Keratinocyte (primary cell): ENCODE measurements around the gene SLC1A2. TPM values are rescaled to one million over a fixed set of nuclear protein-coding genes. Genes with fewer than 3 reads are reported as not detected.

ENCODE experiments used
- DNase-seq: peaks from one replicate; pipeline ENCODE4 v3.0.0-alpha.2; 2011; ENCODE audit warnings: low read depth, missing footprints, low spot score
- FAIRE-seq: peaks from 2 replicates; lab custom pipeline; 2011; peaks lifted over from hg19 to GRCh38; lab: Jason Lieb, UNC
- H2AFZ ChIP-seq: 2 replicates; pipeline ENCODE4 v1.6.0; 2012; ENCODE audit warnings: low read length, control low read depth, inconsistent platforms; ENCODE audit not compliant: control insufficient read depth
- H3K27ac ChIP-seq: 2 replicates; pipeline ENCODE4 v1.5.1; 2011; ENCODE audit warnings: low read length; ENCODE audit not compliant: control insufficient read depth, insufficient read depth
- H3K27me3 ChIP-seq: 3 replicates; pipeline ENCODE4 v1.6.0; 2011; ENCODE audit warnings: low read length; ENCODE audit not compliant: control insufficient read depth, insufficient read depth; ENCODE audit errors: extremely low read depth
- H3K36me3 ChIP-seq, 2 experiments: 2 replicates in 1 of 2; 3 replicates in 1 of 2; pipeline ENCODE4 v1.5.1; 2011; ENCODE audit warnings: low read length in 2 of 2, mild to moderate bottlenecking in 1 of 2; ENCODE audit not compliant: control insufficient read depth in 2 of 2, insufficient read depth in 2 of 2; ENCODE audit errors: extremely low read depth in 1 of 2
- H3K4me1 ChIP-seq: 3 replicates; pipeline ENCODE4 v1.5.1; 2011; ENCODE audit warnings: low read length; ENCODE audit not compliant: control insufficient read depth, insufficient read depth; ENCODE audit errors: extremely low read depth
- H3K4me2 ChIP-seq: 3 replicates; pipeline ENCODE4 v1.6.0; 2011; ENCODE audit warnings: low read depth, low read length; ENCODE audit not compliant: control insufficient read depth, insufficient read depth; ENCODE audit errors: extremely low read depth
- H3K4me3 ChIP-seq, 3 experiments: fragments of 200-600 bp in 1 of 3; sonication (generic) in 1 of 3; 2 replicates in 2 of 3; 3 replicates in 1 of 3; pipeline ENCODE4 v1.5.1; 2011 to 2016; ENCODE audit warnings: low read length in 3 of 3, mild to moderate bottlenecking in 3 of 3, control low read depth in 2 of 3, inconsistent platforms in 1 of 3, low read depth in 1 of 3, mixed read lengths in 1 of 3, mixed run types in 1 of 3, moderate library complexity in 1 of 3; ENCODE audit not compliant: control insufficient read depth in 2 of 3, insufficient read depth in 2 of 3; ENCODE audit errors: extremely low read depth in 1 of 3
- H3K79me2 ChIP-seq: 2 replicates; pipeline ENCODE4 v1.6.0; 2012; ENCODE audit warnings: low read length; ENCODE audit not compliant: control insufficient read depth, insufficient read depth
- H3K9ac ChIP-seq: 3 replicates; pipeline ENCODE4 v1.6.0; 2011; ENCODE audit warnings: low read length; ENCODE audit not compliant: control insufficient read depth, insufficient read depth; ENCODE audit errors: extremely low read depth
- H3K9me1 ChIP-seq: 3 replicates; pipeline ENCODE4 v1.6.0; 2011; ENCODE audit warnings: low read length; ENCODE audit not compliant: control insufficient read depth, insufficient read depth; ENCODE audit errors: extremely low read depth
- H3K9me3 ChIP-seq: 2 replicates; pipeline ENCODE4 v1.5.1; 2012; ENCODE audit warnings: low read depth, low read length; ENCODE audit not compliant: control insufficient read depth
- H4K20me1 ChIP-seq: 3 replicates; pipeline ENCODE4 v1.6.0; 2011; ENCODE audit warnings: low read length; ENCODE audit not compliant: control insufficient read depth, insufficient read depth; ENCODE audit errors: extremely low read depth
- CTCF ChIP-seq, 3 experiments: IDR thresholded peaks in 1 of 3; conservative IDR thresholded peaks in 1 of 3; optimal IDR thresholded peaks in 1 of 3; 2 replicates in 2 of 3; 3 replicates in 1 of 3; pipeline versions ENCODE3 to v1.5.1; 2011; ENCODE audit warnings: low read length in 3 of 3, mild to moderate bottlenecking in 3 of 3, moderate library complexity in 2 of 3, control low read depth in 1 of 3, inconsistent platforms in 1 of 3; ENCODE audit not compliant: insufficient read depth in 2 of 3; ENCODE audit errors: extremely low read depth in 1 of 3
- EZH2 ChIP-seq: IDR thresholded peaks from one replicate; pipeline ENCODE4 v1.6.1; 2012; ENCODE audit warnings: inconsistent platforms, mild to moderate bottlenecking, low read length, moderate library complexity
- dilution Hi-C: fragments of 300-500 bp; cut with MboI; formaldehyde crosslinking; loops from one replicate; pipeline ENCODE4 v1.7.0; 2020; ENCODE audit warnings: low sequenced_read_pairs; ENCODE audit not compliant: extremely low pct_ligation_motif_present
- polyA plus RNA-seq, 5 experiments: library from polyadenylated mRNA; depleted of rRNA in 3 of 5; stranded (reverse) in 3 of 5; stranded (forward) in 1 of 5; unstranded in 1 of 5; fragments of >200 nt; gene quantifications; 1 replicate in 1 of 5; 2 replicates in 3 of 5; 3 replicates in 1 of 5; pipeline versions ENCODE4 v1.2.1 to v1.2.3, GENCODE V29; 2011 to 2012; ENCODE audit warnings: missing spikeins in 2 of 5, low read depth in 1 of 5, low replicate concordance in 1 of 5

SLC1A2 gene
- polyA plus RNA-seq, 1 donor (not counting 4 experiments of a cell fraction or from before 2014, with no cell fraction given) = under 0.01 TPM

- Histone ChIP-seq H3K36me3 (no peaks in the 10 kb centered on the region), H4K20me1 (no peaks in the 10 kb centered on the region), H3K27ac (no peak overlapping the region), H3K9ac (no peak overlapping the region), H3K27me3 (no peaks in the 10 kb centered on the region), H3K4me3 (no peak overlapping the region), H3K9me1 (no peaks in the 10 kb centered on the region), H3K9me3 (no peaks in the 10 kb centered on the region), H3K79me2 (no peaks in the 10 kb centered on the region), H3K4me1 (peaks cover 3% of the 10 kb centered on the region), H2AFZ (no peak overlapping the region), H3K4me2 (no peak overlapping the region)
- FAIRE-seq (no peak), DNase-seq (no peak)
- TF ChIP-seq EZH2 (no peak), CTCF (optimal IDR thresholded peaks at IDR 0.05 in 1 of 3, IDR thresholded peaks at IDR 0.05 in 1 of 3, conservative IDR thresholded peaks at IDR 0.05 in 1 of 3; ENCODE audit: extremely low read depth in 1 of 3, insufficient read depth in 2 of 3, low read length in 3 of 3) (no peak)
- dilution Hi-C loops = no loop called here
These were observed 59.9 kb downstream of the SLC1A2 start for GRCh38 chr11:35359321-35360054.

- TF ChIP-seq EZH2 (no peak), CTCF (optimal IDR thresholded peaks at IDR 0.05 in 1 of 3, IDR thresholded peaks at IDR 0.05 in 1 of 3, conservative IDR thresholded peaks at IDR 0.05 in 1 of 3; ENCODE audit: extremely low read depth in 1 of 3, insufficient read depth in 2 of 3, low read length in 3 of 3) (no peak)
- Histone ChIP-seq H3K36me3 (no peaks in the 10 kb centered on the region), H3K4me1 (peaks cover 3% of the 10 kb centered on the region), H3K4me3 (no peak overlapping the region), H3K9me1 (no peaks in the 10 kb centered on the region), H3K4me2 (no peak overlapping the region), H3K27me3 (no peaks in the 10 kb centered on the region), H4K20me1 (no peaks in the 10 kb centered on the region), H3K9me3 (no peaks in the 10 kb centered on the region), H3K9ac (no peak overlapping the region), H3K79me2 (no peaks in the 10 kb centered on the region), H3K27ac (no peak overlapping the region), H2AFZ (no peak overlapping the region)
- dilution Hi-C loops = no loop called here
- FAIRE-seq (no peak), DNase-seq (no peak)
These were observed 61.0 kb downstream of the SLC1A2 start for GRCh38 chr11:35358391-35358790.
